ENCODE measurements around the gene CHST9.
A peak's percentile ranks its signal among the peaks of the same experiment; 100 is the strongest.

The CHST9 gene

DNA sequence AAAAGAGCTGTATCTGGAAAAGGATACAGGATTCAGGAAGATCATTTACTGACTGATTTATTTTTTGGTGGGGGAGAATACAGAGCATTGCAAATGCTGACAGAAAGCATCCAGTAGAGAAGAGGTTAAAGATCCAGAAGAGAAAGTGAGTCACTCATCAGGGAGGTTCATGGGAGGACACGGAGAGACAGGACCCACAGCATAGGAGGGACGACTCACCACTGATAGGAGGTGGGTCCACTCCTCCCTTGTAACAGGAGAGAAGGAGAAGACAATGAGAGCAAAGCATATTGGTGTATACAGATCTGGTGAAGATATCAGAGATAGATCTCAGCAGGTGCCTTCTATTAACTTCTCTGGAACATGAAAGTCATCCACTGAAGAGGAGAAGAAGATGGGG lies 177.2 kb downstream of the CHST9 start:
- TF ChIP-seq ZFX (IDR thresholded peaks at IDR 0.05; ENCODE audit: borderline replicate concordance) = no peak
- no peak for TF ChIP-seq CTCF (IDR thresholded peaks at IDR 0.05)
- no peak overlapping the region for H3K27ac ChIP-seq

GRCh38 chr18:27005589-27005988 lies 179.5 kb downstream of the CHST9 start:
- no peak for TF ChIP-seq ZFX (IDR thresholded peaks at IDR 0.05; ENCODE audit: borderline replicate concordance)
- peak; percentile 55 for TF ChIP-seq CTCF (IDR thresholded peaks at IDR 0.05)

DNA sequence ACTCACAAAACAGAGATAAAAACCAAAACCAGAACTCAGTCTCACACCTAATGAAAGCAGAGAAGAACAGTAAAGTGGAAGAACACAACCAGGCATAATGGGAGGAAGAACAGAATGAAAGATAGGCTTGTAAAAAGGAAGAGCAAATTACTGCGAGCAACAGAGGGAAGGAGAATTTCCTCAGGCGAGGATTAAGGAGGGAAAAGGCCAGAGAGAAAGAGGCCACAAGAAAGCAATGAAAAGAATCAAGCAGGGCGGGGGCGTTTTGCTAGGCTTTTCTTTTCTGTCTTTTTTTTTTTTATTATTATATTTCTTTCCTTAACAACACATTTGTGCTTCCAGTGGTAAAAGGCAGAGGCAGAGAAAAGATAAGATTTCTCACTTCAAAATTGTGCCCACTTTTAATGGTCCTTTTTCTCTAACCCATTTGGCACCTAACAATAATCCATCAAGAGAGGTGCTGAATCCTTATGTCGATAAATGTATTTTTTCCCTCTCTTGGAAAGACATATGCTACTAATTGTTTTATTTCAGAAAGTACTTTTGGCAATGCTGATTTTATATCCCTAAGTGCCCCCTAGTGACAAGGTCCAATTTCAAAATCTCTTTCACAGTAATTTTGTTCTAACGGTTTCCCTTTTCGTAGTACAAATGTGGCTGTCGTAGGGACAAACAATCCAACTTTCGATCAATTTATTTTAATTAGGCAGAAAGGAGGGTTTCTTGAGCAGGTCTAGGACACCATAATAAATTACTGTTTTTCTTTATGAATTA lies 180.9 kb downstream of the CHST9 start:
- no peak overlapping the region for H3K27ac ChIP-seq
- TF ChIP-seq ZFX (IDR thresholded peaks at IDR 0.05; ENCODE audit: borderline replicate concordance) = no peak
- peak; percentile 60 for TF ChIP-seq CTCF (IDR thresholded peaks at IDR 0.05)

More at GRCh38 chr18:27005589-27005988, 179.5 kb downstream of the CHST9 start:
- no peak overlapping the region for H3K27ac ChIP-seq

- no peak overlapping the region for H3K27ac ChIP-seq
- TF ChIP-seq CTCF (IDR thresholded peaks at IDR 0.05) = no peak
- no peak for TF ChIP-seq ZFX (IDR thresholded peaks at IDR 0.05; ENCODE audit: borderline replicate concordance)
Observed at GRCh38 chr18:26999797-27000196, 185.3 kb downstream of the CHST9 start.

GRCh38 chr18:26993568-26993967 lies 191.5 kb downstream of the CHST9 start:
- TF ChIP-seq ZFX (IDR thresholded peaks at IDR 0.05; ENCODE audit: borderline replicate concordance) (no peak), CTCF (IDR thresholded peaks at IDR 0.05) (no peak)
- H3K27ac ChIP-seq = no peak overlapping the region

GRCh38 chr18:26992926-26993325 lies 192.2 kb downstream of the CHST9 start:
- H3K27ac ChIP-seq = no peak overlapping the region

More at GRCh38 chr18:26992926-26993325, 192.2 kb downstream of the CHST9 start:
- TF ChIP-seq ZFX (IDR thresholded peaks at IDR 0.05; ENCODE audit: borderline replicate concordance) (no peak), CTCF (IDR thresholded peaks at IDR 0.05) (no peak)

All from 22Rv1 (cell line).